IPS DF 6.9 (cell line): Measurements from ENCODE around the gene BCOR.

Experiments used
- DNase-seq: peaks from one replicate; pipeline ENCODE4 v3.0.0-alpha.2; 2013; ENCODE audit warnings: low read depth, low spot score
- H3K27ac ChIP-seq: one replicate; pipeline ENCODE4 v1.5.1; 2013; ENCODE audit warnings: low read length, control low read depth
- H3K27me3 ChIP-seq: 2 replicates; pipeline ENCODE4 v1.6.1; 2013; ENCODE audit warnings: mild to moderate bottlenecking, low read length; ENCODE audit not compliant: control insufficient read depth, insufficient read depth
- H3K36me3 ChIP-seq: 2 replicates; pipeline ENCODE4 v1.6.1; 2013; ENCODE audit warnings: low read length; ENCODE audit not compliant: control insufficient read depth, insufficient read depth
- H3K4me1 ChIP-seq: 2 replicates; pipeline ENCODE4 v1.6.1; 2013; ENCODE audit warnings: low read length; ENCODE audit not compliant: control insufficient read depth, insufficient read depth
- H3K4me3 ChIP-seq: 2 replicates; pipeline ENCODE4 v1.5.1; 2013; ENCODE audit warnings: mild to moderate bottlenecking, low read length
- H3K9me3 ChIP-seq: 2 replicates; pipeline ENCODE4 v1.6.1; 2013; ENCODE audit warnings: low read length, inconsistent platforms; ENCODE audit not compliant: control insufficient read depth, insufficient read depth
- WGBS: extraction: QIAGEN DNeasy Blood & Tissue Kit; methylation state at CpG from one replicate; pipeline ENCODE4 v1.1.7; 2013; ENCODE audit warnings: mixed read lengths, missing lambda C conversion rate; ENCODE audit not compliant: insufficient read length, insufficient coverage; 5-methylcytosine and 5-hydroxymethylcytosine counted together

Gene BCOR

GRCh38 chrX:40043895-40044294 is 53.9 kb downstream of the BCOR start:
- no peaks in the 10 kb centered on the region; the same call in 1 of the 2 replicates for H3K4me1 ChIP-seq
- WGBS: no CpG with 5 or more reads among the region's 3 CpGs
- no peak for DNase-seq

GRCh38 chrX:40041915-40042314 is 55.8 kb downstream of the BCOR start:
- no peaks in the 10 kb centered on the region; the same call in 1 of the 2 replicates for H3K4me1 ChIP-seq
- DNase-seq: no peak
- no CpG with 5 or more reads among the region's 6 CpGs for WGBS
- no peaks in the 10 kb centered on the region for H3K27me3 ChIP-seq
- H3K27ac ChIP-seq: no peak overlapping the region
- no peak overlapping the region for H3K4me3 ChIP-seq
- H3K9me3 ChIP-seq: no peaks in the 10 kb centered on the region
- H3K36me3 ChIP-seq: no peaks in the 10 kb centered on the region

More at GRCh38 chrX:40043895-40044294, 53.9 kb downstream of the BCOR start:
- H3K27me3 ChIP-seq: no peaks in the 10 kb centered on the region
- peaks cover 4% of the 10 kb centered on the region; the same call in 1 of the 2 replicates for H3K36me3 ChIP-seq
- H3K9me3 ChIP-seq: no peaks in the 10 kb centered on the region
- H3K27ac ChIP-seq: no peak overlapping the region
- no peak overlapping the region for H3K4me3 ChIP-seq

DNA sequence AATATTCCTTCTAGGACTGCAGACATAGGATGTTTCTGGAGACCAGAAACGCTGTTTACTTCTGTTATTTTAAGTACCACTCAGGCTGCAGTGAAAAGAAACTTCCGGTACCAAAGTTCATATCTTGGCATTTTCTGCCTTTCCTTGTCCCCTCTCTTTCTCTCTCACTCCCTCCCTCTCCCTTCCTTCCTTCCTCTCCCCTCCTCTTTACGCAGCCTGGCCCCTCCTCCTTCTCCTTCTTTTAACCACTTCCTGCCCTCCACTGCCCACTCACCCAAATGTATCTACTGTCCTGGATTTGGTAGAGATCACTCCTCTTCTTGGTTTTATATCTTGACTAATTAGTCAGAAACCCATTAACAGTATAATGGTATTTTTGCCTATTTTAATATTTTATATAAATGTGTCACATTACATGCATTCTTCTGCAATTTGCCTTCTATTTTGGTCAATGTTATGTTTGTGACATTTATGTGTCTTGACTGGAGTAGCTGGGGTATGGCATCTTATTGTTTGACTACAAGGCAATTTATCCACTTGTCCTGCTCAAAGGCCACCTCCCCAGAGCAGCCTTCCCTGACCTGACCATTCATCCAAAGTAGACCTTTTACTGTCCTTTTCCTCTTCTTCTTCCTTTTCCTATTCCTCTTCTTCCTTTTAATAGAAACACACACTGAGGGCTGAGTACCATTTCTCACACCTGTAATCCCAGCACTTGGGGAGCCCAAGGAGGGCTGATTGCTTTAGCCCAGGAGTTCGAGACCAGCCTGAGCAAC is 56.9 kb downstream of the BCOR start:
- H3K9me3 ChIP-seq: no peaks in the 10 kb centered on the region
- H3K27ac ChIP-seq: no peak overlapping the region
- H3K4me1 ChIP-seq: no peaks in the 10 kb centered on the region; the same call in 1 of the 2 replicates
- H3K4me3 ChIP-seq: no peak overlapping the region
- no peaks in the 10 kb centered on the region for H3K36me3 ChIP-seq
- no CpG with 5 or more reads among the region's 4 CpGs for WGBS
- no peaks in the 10 kb centered on the region for H3K27me3 ChIP-seq
- DNase-seq: no peak

- H3K27me3 ChIP-seq: no peaks in the 10 kb centered on the region
- no peak overlapping the region for H3K4me3 ChIP-seq
- H3K4me1 ChIP-seq: no peaks in the 10 kb centered on the region; the same call in 1 of the 2 replicates
- DNase-seq: no peak
- no peaks in the 10 kb centered on the region for H3K36me3 ChIP-seq
- H3K27ac ChIP-seq: no peak overlapping the region
- WGBS: no CpG with 5 or more reads among the region's 8 CpGs
- no peaks in the 10 kb centered on the region for H3K9me3 ChIP-seq
Observed at GRCh38 chrX:40039887-40040286, 57.9 kb downstream of the BCOR start.

- Histone ChIP-seq H3K36me3 (no peaks in the 10 kb centered on the region), H3K4me3 (no peak overlapping the region), H3K27me3 (no peaks in the 10 kb centered on the region), H3K9me3 (no peaks in the 10 kb centered on the region), H3K27ac (no peak overlapping the region), H3K4me1 (no peaks in the 10 kb centered on the region; the same call in 1 of the 2 replicates)
- no peak for DNase-seq
Observed at GRCh38 chrX:40037367-40037766, 60.4 kb downstream of the BCOR start.

DNA sequence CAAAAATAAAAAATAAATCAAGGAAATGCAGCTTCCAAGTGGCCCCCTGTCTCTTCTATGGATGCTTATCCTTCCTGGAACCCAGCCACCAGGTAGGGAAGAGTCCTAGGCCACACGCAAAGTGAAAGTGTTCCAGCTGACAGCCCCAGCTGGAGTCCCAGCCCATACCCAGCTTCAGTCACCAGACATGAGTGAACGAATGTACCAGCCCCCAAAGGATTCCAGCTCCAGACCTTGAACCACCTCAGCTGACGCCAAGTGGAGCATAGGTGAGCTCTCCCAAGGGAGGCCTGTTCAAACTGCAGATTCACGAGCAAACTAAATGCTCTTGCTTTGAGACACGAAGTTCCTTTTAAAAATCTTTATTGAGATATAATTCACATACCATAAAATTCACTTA is 62.0 kb downstream of the BCOR start:
- Histone ChIP-seq H3K27ac (no peak overlapping the region), H3K4me3 (no peak overlapping the region), H3K9me3 (no peaks in the 10 kb centered on the region), H3K36me3 (no peaks in the 10 kb centered on the region), H3K27me3 (no peaks in the 10 kb centered on the region), H3K4me1 (no peaks in the 10 kb centered on the region)
- no peak for DNase-seq
- WGBS: no CpG with 5 or more reads among the region's 5 CpGs

GRCh38 chrX:40031911-40032310 is 65.8 kb downstream of the BCOR start:
- Histone ChIP-seq H3K4me3 (no peak overlapping the region), H3K36me3 (no peaks in the 10 kb centered on the region), H3K9me3 (no peaks in the 10 kb centered on the region), H3K27me3 (no peaks in the 10 kb centered on the region), H3K27ac (no peak overlapping the region), H3K4me1 (no peaks in the 10 kb centered on the region; the same call in 1 of the 2 replicates)
- DNase-seq: no peak
- no CpG with 5 or more reads among the region's 5 CpGs for WGBS

GRCh38 chrX:40030205-40030604 is 67.6 kb downstream of the BCOR start:
- H3K27me3 ChIP-seq: no peaks in the 10 kb centered on the region
- H3K9me3 ChIP-seq: no peaks in the 10 kb centered on the region
- no CpG with 5 or more reads among the region's 3 CpGs for WGBS
- no peaks in the 10 kb centered on the region for H3K36me3 ChIP-seq
- H3K4me1 ChIP-seq: no peaks in the 10 kb centered on the region; the same call in 1 of the 2 replicates
- no peak overlapping the region for H3K27ac ChIP-seq
- no peak for DNase-seq
- H3K4me3 ChIP-seq: no peak overlapping the region

DNA sequence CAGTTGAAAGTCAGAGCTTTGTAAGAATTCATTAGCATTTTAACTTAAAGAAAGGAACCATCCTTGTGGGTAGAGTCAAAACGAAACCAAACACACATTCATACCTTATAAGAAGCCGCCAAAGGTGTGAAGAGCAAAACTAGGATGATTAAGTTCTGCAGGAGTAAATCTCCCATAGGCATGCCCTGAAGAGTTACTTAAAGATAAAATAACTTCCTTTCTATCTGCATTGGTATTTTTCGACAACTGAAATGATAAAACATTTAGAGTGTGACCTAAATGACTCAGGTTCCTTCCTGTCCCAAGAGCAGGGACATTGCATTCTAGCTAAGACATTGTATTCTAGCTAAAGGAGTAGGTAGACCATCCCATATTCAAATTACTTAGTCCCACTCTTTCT is 75.3 kb downstream of the BCOR start:
- Histone ChIP-seq H3K9me3 (no peaks in the 10 kb centered on the region), H3K27me3 (no peaks in the 10 kb centered on the region), H3K27ac (no peak overlapping the region), H3K4me1 (no peaks in the 10 kb centered on the region), H3K4me3 (no peak overlapping the region), H3K36me3 (no peaks in the 10 kb centered on the region)
- WGBS: no CpG with 5 or more reads among the region's 3 CpGs
- DNase-seq: no peak

DNA sequence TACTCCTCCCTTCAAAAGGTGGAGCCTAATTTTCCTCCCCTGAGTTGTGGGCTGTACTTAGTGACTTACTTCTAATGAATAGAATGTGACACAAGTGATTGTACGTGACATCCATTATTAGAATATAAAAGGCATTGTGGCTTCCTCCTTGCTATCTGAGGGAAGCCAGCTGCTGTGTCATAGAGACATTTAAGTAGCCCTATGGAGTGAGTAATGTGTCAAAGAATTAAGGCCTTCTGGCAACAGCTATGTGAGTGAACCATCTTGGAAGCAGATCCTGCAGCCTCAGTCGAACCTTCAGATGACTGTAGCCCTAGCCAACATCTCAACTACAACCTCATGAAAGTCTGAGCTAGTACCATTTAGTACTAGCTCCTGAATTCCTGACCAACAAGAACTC is 76.1 kb downstream of the BCOR start:
- no peaks in the 10 kb centered on the region for H3K27me3 ChIP-seq
- DNase-seq: no peak
- H3K4me1 ChIP-seq: no peaks in the 10 kb centered on the region
- H3K4me3 ChIP-seq: no peak overlapping the region
- H3K36me3 ChIP-seq: no peaks in the 10 kb centered on the region
- H3K27ac ChIP-seq: no peak overlapping the region
- H3K9me3 ChIP-seq: no peaks in the 10 kb centered on the region
- no CpG with 5 or more reads among the region's 2 CpGs for WGBS

GRCh38 chrX:40019541-40019940 is 78.2 kb downstream of the BCOR start:
- H3K4me1 ChIP-seq: no peaks in the 10 kb centered on the region
- no peak for DNase-seq
- H3K9me3 ChIP-seq: no peaks in the 10 kb centered on the region
- H3K27ac ChIP-seq: no peak overlapping the region
- WGBS: no CpG with 5 or more reads among the region's 4 CpGs
- no peak overlapping the region for H3K4me3 ChIP-seq
- H3K27me3 ChIP-seq: 0 out of 2 replicates have a peak, but pooled peaks cover 1% of the 10 kb centered on the region
- H3K36me3 ChIP-seq: no peaks in the 10 kb centered on the region
